Mesendoderm (in vitro differentiated cells): ENCODE data around the gene FHOD1.
A peak's percentile ranks its signal among the peaks of the same experiment; 100 is the strongest.

Experiments used
- DNase-seq: peaks from one replicate; pipeline ENCODE4 v3.0.0; 2013
- H2AK5ac ChIP-seq: 2 replicates; pipeline ENCODE4 v1.6.1; 2013; ENCODE audit warnings: low read length, inconsistent platforms
- H2BK120ac ChIP-seq: 2 replicates; pipeline ENCODE4 v1.6.1; 2013; ENCODE audit warnings: low read depth, mild to moderate bottlenecking, low read length, moderate library complexity, mixed read lengths
- H2BK15ac ChIP-seq: replicated peaks from 2 replicates; pipeline ENCODE4 v1.6.1; 2013; ENCODE audit warnings: low read depth, mild to moderate bottlenecking, moderate library complexity
- H2BK5ac ChIP-seq: 2 replicates; pipeline ENCODE4 v1.6.1; 2013; ENCODE audit warnings: low read length, inconsistent platforms
- H3K18ac ChIP-seq: 2 replicates; pipeline ENCODE4 v1.6.1; 2013; ENCODE audit warnings: mild to moderate bottlenecking, low read length, mixed read lengths
- H3K23ac ChIP-seq: one replicate; pipeline ENCODE4 v1.6.1; 2013; ENCODE audit warnings: low read length
- H3K27ac ChIP-seq: 2 replicates; pipeline ENCODE4 v1.5.1; 2013; ENCODE audit warnings: low read depth, mild to moderate bottlenecking, inconsistent platforms, low read length, moderate library complexity
- H3K27me3 ChIP-seq: 2 replicates; pipeline ENCODE4 v1.6.1; 2013; ENCODE audit warnings: low read length, control low read depth, mild to moderate bottlenecking, inconsistent platforms; ENCODE audit not compliant: insufficient read depth, poor library complexity
- H3K36me3 ChIP-seq: 2 replicates; pipeline ENCODE4 v1.6.1; 2013; ENCODE audit warnings: low read length, inconsistent platforms; ENCODE audit not compliant: control insufficient read depth, insufficient read depth
- H3K4ac ChIP-seq: one replicate; pipeline ENCODE4 v1.6.1; 2013; ENCODE audit warnings: low read depth, mild to moderate bottlenecking, low read length, moderate library complexity
- H3K4me1 ChIP-seq: 2 replicates; pipeline ENCODE4 v1.6.1; 2013; ENCODE audit warnings: low read depth, low read length, inconsistent platforms; ENCODE audit not compliant: control insufficient read depth
- H3K4me2 ChIP-seq: 2 replicates; pipeline ENCODE4 v1.6.1; 2013; ENCODE audit warnings: low read length
- H3K4me3 ChIP-seq: 2 replicates; pipeline ENCODE4 v1.5.1; 2013; ENCODE audit warnings: mild to moderate bottlenecking, low read length
- H3K56ac ChIP-seq: one replicate; pipeline ENCODE4 v1.6.1; 2013; ENCODE audit warnings: low read length
- H3K79me1 ChIP-seq: 2 replicates; pipeline ENCODE4 v1.6.1; 2013; ENCODE audit warnings: low read length, inconsistent platforms
- H3K79me2 ChIP-seq: 2 replicates; pipeline ENCODE4 v1.6.1; 2013; ENCODE audit warnings: mild to moderate bottlenecking, low read length; ENCODE audit not compliant: control insufficient read depth, insufficient read depth
- H3K9ac ChIP-seq: 2 replicates; pipeline ENCODE4 v1.6.1; 2013; ENCODE audit warnings: low read length, inconsistent platforms
- H4K5ac ChIP-seq: one replicate; pipeline ENCODE4 v1.6.1; 2013; ENCODE audit warnings: low read length
- H4K8ac ChIP-seq: one replicate; pipeline ENCODE4 v1.6.1; 2013; ENCODE audit warnings: low read depth, mild to moderate bottlenecking, control low read depth, low read length, moderate library complexity
- whole genome bisulfite sequencing: extraction: QIAGEN DNeasy Blood & Tissue Kit; methylation state at CpG from one replicate; pipeline ENCODE4 v1.1.7; 2013; ENCODE audit warnings: low lambda C conversion rate, missing lambda C conversion rate; ENCODE audit not compliant: insufficient coverage; ENCODE audit errors: extremely low coverage; 5-methylcytosine and 5-hydroxymethylcytosine counted together

The FHOD1 gene

DNA sequence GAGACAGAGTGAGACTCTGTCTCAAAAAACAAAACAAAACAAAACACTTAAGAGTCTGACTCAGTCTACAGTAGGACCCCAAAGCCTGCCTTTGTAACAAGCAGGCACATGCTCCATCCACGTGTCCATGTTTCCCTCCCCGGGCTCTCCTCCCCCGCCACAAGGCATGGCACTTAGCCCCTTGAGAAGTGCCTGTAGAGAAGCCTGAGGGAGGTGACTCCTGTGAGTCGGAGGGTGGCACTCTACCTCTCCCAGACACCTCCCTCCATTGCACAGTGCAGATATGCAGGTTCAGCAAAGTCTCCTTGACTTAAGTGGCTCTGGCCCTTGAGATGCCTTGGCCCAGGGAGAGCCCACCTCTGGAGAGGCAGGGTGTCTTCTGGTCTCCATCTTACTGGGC is 6.8 kb downstream of the FHOD1 start:
- Histone ChIP-seq H3K9ac (no peak overlapping the region), H3K27ac (no peak overlapping the region), H3K79me2 (peaks cover 12% of the 10 kb centered on the region), H3K4ac (peak overlapping the region; percentile 8), H2BK120ac (no peak overlapping the region), H3K4me2 (no peak overlapping the region), H3K23ac (no peak overlapping the region), H3K4me1 (peaks cover 21% of the 10 kb centered on the region), H2BK5ac (peak overlapping the region; percentile 7), H2BK15ac (no peak overlapping the region), H3K56ac (peak overlapping the region; percentile 1), H3K4me3 (no peak overlapping the region), H3K79me1 (peaks cover 12% of the 10 kb centered on the region), H2AK5ac (no peak overlapping the region), H4K5ac (no peak overlapping the region), H3K18ac (peak overlapping the region; percentile 2), H3K36me3 (peaks cover 7% of the 10 kb centered on the region), H3K27me3 (no peaks in the 10 kb centered on the region), H4K8ac (no peak overlapping the region)
- no peak for DNase-seq
- no CpG with 5 or more reads among the region's 4 CpGs for WGBS

DNA sequence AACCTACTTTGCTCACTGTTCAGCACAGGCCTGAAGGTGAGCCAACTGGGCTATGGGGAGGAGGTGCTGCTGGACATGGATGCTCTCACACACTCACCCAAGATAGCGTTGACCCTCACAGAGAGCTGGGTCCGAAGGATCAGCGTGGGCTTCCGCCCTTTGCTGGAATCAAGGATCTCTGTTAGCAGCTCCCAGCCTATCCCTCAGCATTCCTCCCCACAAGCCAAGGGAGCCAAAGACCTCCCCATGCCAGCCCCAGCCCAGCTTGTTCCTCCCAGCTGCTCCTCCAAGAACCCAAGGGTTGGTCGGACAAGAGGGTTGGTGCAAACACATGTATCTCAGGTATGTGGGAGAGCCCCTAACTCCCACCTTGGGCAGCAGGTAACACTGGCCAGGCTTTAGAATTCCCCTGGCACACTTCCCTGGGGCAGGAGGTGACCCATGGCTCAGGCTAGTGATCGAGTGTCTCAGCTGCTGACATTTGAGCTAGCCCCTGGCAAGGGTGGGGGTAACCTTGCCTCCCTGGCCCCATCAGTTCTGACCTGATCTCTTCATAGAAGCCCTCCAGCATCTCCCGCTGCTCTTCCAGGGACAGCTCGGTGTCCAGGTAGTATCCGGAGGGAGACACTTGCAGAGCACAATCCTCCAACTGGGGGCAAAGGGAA is 8.3 kb downstream of the FHOD1 start:
- no peak overlapping the region for H2AK5ac ChIP-seq
- H3K4me1 ChIP-seq, result peaks cover 13% of the 10 kb centered on the region
- no peak overlapping the region for H3K9ac ChIP-seq
- peaks cover 5% of the 10 kb centered on the region for H3K79me1 ChIP-seq
- H3K4me2 ChIP-seq, result no peak overlapping the region
- DNase-seq, result no peak
- no peak overlapping the region for H2BK5ac ChIP-seq
- no peak overlapping the region for H3K56ac ChIP-seq
- no peak overlapping the region for H2BK15ac ChIP-seq
- H3K18ac ChIP-seq, result no peak overlapping the region
- no CpG with 5 or more reads among the region's 9 CpGs for WGBS
- no peak overlapping the region for H2BK120ac ChIP-seq
- H4K5ac ChIP-seq, result no peak overlapping the region
- peaks cover 7% of the 10 kb centered on the region for H3K79me2 ChIP-seq
- H3K36me3 ChIP-seq, result peaks cover 8% of the 10 kb centered on the region
- H3K4me3 ChIP-seq, result no peak overlapping the region
- H3K27ac ChIP-seq, result no peak overlapping the region
- H3K27me3 ChIP-seq, result no peaks in the 10 kb centered on the region
- H3K23ac ChIP-seq, result no peak overlapping the region
- H4K8ac ChIP-seq, result no peak overlapping the region
- H3K4ac ChIP-seq, result no peak overlapping the region

DNA sequence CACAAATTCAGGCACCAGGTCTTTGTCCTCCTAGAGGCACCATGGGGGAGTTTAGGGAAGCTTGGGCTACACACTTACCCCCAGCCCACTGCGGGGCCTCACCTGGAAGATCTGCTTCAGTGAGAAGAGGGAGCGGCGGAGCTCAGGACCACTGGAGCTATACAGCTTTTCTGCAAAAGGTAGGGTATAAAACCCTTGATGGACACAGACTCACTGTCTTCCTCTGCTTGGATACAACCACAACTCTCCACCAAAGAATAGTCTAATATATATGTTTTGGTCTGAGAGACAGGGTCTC is 9.1 kb downstream of the FHOD1 start:
- Histone ChIP-seq H2AK5ac (no peak overlapping the region), H3K4me1 (peaks cover 13% of the 10 kb centered on the region), H3K36me3 (peaks cover 9% of the 10 kb centered on the region), H3K27me3 (no peaks in the 10 kb centered on the region), H2BK15ac (no peak overlapping the region), H3K18ac (no peak overlapping the region), H4K5ac (no peak overlapping the region), H3K4ac (no peak overlapping the region), H3K56ac (no peak overlapping the region), H4K8ac (no peak overlapping the region), H3K4me2 (no peak overlapping the region), H3K27ac (no peak overlapping the region), H3K9ac (no peak overlapping the region), H2BK120ac (no peak overlapping the region), H3K23ac (no peak overlapping the region), H3K4me3 (no peak overlapping the region), H2BK5ac (no peak overlapping the region), H3K79me1 (peaks cover 5% of the 10 kb centered on the region), H3K79me2 (peaks cover 7% of the 10 kb centered on the region)
- WGBS, result no CpG with 5 or more reads among the region's 3 CpGs
- DNase-seq, result no peak

DNA sequence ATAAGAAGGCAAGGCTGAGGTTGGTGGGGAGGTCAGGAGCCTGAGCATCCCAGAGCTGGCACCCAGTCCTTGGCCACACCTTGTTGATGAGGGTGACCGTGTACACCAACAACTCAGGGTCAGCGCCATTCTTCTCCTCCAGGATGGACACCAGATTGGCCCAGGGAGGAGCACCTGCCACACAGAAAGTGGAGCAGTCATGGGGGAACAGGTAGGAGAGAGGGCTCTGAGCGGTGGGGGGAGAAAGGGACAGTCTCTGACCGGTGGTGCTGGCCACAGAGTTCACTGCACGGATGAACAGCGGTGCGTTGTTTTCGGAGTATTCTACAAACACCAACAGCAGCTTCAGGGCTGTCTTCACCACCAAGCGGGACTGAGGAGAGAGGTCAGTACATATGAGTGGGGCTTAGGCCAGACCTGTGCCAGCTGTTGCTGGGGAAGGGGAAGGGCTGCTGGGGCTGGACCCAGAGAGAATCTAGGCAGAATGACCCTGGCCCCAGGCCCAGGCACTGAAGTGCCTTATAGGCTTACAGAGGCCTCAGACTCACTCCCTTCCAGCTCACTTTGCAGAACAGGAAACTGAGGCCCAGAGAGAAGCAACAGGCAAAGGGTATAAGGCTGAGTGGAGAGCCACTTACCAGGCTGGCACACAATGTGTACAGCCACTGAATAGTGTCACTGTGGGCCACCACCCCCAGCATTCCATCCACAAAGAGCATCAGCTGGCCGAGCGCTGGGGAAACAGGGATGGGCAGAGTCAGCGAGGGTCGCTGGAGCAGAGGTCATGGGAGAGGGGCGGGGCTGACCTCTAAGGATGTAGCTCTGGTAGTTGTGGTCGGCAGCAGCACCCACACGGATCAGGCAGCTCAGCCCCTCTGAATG is 9.6 kb downstream of the FHOD1 start:
- H2AK5ac ChIP-seq, result no peak overlapping the region
- H3K18ac ChIP-seq, result no peak overlapping the region
- H3K4me1 ChIP-seq, result peaks cover 13% of the 10 kb centered on the region
- H3K23ac ChIP-seq, result no peak overlapping the region
- no peak for DNase-seq
- WGBS, result no CpG with 5 or more reads among the region's 16 CpGs
- H2BK5ac ChIP-seq, result no peak overlapping the region
- no peaks in the 10 kb centered on the region for H3K27me3 ChIP-seq
- no peak overlapping the region for H3K4me3 ChIP-seq
- no peak overlapping the region for H3K9ac ChIP-seq
- no peak overlapping the region for H3K4ac ChIP-seq
- H3K56ac ChIP-seq, result no peak overlapping the region
- no peak overlapping the region for H3K4me2 ChIP-seq
- H2BK120ac ChIP-seq, result no peak overlapping the region
- H3K36me3 ChIP-seq, result peaks cover 9% of the 10 kb centered on the region
- H4K5ac ChIP-seq, result no peak overlapping the region
- H4K8ac ChIP-seq, result no peak overlapping the region
- peaks cover 5% of the 10 kb centered on the region for H3K79me2 ChIP-seq
- peaks cover 5% of the 10 kb centered on the region for H3K79me1 ChIP-seq
- no peak overlapping the region for H2BK15ac ChIP-seq
- H3K27ac ChIP-seq, result no peak overlapping the region

DNA sequence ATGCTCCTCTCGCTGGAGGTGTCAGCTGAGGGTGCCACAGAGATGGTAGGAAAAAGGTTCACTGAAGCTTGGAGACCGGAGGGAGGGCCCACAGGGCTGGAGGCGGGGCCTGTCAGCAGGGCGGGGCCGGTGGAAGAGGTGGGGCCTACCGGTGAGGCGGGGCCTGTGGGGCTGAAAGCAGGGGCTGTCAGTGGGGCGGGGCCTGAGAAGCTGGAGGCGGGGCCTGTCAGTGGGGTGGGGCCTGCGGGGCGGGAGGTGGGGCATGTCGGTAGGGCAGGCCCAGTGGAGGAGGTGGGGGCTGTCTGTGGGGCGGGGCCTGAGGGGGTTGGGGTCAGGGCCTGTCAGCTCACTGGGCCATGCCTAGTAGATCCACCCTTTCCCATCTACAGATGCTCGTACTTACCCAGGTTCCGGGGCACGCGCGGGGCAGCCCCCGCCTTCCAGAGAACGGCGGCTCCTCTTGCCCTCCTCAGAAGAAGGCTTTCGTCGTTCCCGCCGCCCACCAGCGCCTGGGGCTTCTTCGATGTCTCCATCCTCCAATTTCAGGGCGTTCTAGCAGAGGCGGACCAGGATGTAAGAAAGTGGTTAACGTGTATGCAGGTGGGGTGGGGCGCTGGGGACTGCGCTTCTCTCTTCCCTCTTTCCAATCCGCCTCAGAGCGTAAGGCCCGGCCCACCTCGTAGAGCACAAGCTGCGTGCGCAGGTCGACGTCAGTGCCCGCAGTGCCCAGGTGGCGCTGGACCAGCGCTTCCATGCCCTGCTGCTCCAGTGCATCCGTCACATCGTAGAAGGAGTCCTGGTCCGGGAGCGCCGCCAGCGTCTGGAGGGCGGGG is 10.5 kb downstream of the FHOD1 start:
- Histone ChIP-seq H3K79me1 (no peaks in the 10 kb centered on the region), H3K9ac (no peak overlapping the region), H3K56ac (no peak overlapping the region), H2AK5ac (no peak overlapping the region), H4K5ac (no peak overlapping the region), H3K18ac (no peak overlapping the region), H3K79me2 (no peaks in the 10 kb centered on the region), H3K27ac (no peak overlapping the region), H2BK15ac (no peak overlapping the region), H3K4me2 (no peak overlapping the region), H4K8ac (no peak overlapping the region), H2BK5ac (no peak overlapping the region), H3K4me1 (peaks cover 11% of the 10 kb centered on the region), H3K27me3 (no peaks in the 10 kb centered on the region), H2BK120ac (no peak overlapping the region), H3K4me3 (no peak overlapping the region), H3K36me3 (peaks cover 11% of the 10 kb centered on the region), H3K23ac (no peak overlapping the region), H3K4ac (no peak overlapping the region)
- DNase-seq, result peak; percentile 89
- no CpG with 5 or more reads among the region's 50 CpGs for WGBS
